Loucy (cell line): ENCODE results near the gene SH3GL1.

Experiments
- CTCF ChIP-seq: fragments of 200-600 bp; sonication (generic); conservative IDR thresholded peaks from 2 replicates; pipeline ENCODE4 v1.5.1; 2014; ENCODE audit warnings: mild to moderate bottlenecking, antibody characterized with exemption, low read length
- EZH2phosphoT487 ChIP-seq: fragments of 200-600 bp; IDR thresholded peaks from 2 replicates; pipeline ENCODE4 v1.6.1; 2018; ENCODE audit warnings: antibody characterized with exemption, mild to moderate bottlenecking, moderate library complexity, borderline replicate concordance

GRCh38 chr19:4357095-4357797, 43.1 kb downstream of the SH3GL1 start:
- TF ChIP-seq EZH2phosphoT487 (no peak), CTCF (no peak)
